ENCODE measurements around the gene MRPL42. TPM values are rescaled to one million over a fixed set of nuclear protein-coding genes. Genes with fewer than 3 reads are reported as not detected.

MRPL42 gene
- total RNA-seq, 1 experiment from 2014 or later = 121 TPM

- DNase-seq (ENCODE audit: low spot score) (no peak), ATAC-seq (no peak)
- ChIA-PET POLR2A (interaction anchor here (0.7 kb wide), 1 partner anchor 577 kb away, joined by 7 read pairs; no protein-coding TSS in a partner anchor), CTCF (interaction anchor here (0.9 to 6.1 kb wide), 5 partner anchors 21 to 577 kb away, joined by 3 to 53 read pairs (median 3); no protein-coding TSS in a partner anchor)
- TF ChIP-seq KAT7 (CRISPR knock-in tag; IDR thresholded peaks at IDR 0.05; ENCODE audit: borderline replicate concordance) = no peak
- TF ChIP-seq ZNF532 (CRISPR knock-in tag; IDR thresholded peaks at IDR 0.05; ENCODE audit: borderline replicate concordance) = no peak
- no peak for TF ChIP-seq NFE2L1 (CRISPR knock-in tag; IDR thresholded peaks at IDR 0.05)
- no peak for TF ChIP-seq ELF4 (CRISPR knock-in tag; IDR thresholded peaks at IDR 0.05; ENCODE audit: low read depth)
- TF ChIP-seq CTCF (IDR thresholded peaks at IDR 0.05) = no peak
- TF ChIP-seq RORB (CRISPR knock-in tag; IDR thresholded peaks at IDR 0.05) = no peak
- TF ChIP-seq, protein P1, sequence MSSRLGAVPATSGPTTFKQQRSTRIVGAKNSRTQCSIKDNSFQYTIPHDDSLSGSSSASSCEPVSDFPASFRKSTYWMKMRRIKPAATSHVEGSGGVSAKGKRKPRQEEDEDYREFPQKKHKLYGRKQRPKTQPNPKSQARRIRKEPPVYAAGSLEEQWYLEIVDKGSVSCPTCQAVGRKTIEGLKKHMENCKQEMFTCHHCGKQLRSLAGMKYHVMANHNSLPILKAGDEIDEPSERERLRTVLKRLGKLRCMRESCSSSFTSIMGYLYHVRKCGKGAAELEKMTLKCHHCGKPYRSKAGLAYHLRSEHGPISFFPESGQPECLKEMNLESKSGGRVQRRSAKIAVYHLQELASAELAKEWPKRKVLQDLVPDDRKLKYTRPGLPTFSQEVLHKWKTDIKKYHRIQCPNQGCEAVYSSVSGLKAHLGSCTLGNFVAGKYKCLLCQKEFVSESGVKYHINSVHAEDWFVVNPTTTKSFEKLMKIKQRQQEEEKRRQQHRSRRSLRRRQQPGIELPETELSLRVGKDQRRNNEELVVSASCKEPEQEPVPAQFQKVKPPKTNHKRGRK (CRISPR knock-in tag; IDR thresholded peaks at IDR 0.05; ENCODE audit: borderline replicate concordance) = no peak
- TF ChIP-seq ZNF423 (CRISPR knock-in tag; IDR thresholded peaks at IDR 0.05) = no peak
- TF ChIP-seq ZNF281 (CRISPR knock-in tag; IDR thresholded peaks at IDR 0.05) = no peak
- no peak for TF ChIP-seq GTF2I (CRISPR knock-in tag; conservative IDR thresholded peaks at IDR 0.05)
- TF ChIP-seq ZMAT4 (CRISPR knock-in tag; IDR thresholded peaks at IDR 0.05) = no peak
- no peak for TF ChIP-seq CDX4 (CRISPR knock-in tag; IDR thresholded peaks at IDR 0.05; ENCODE audit: borderline replicate concordance)
- TF ChIP-seq, protein P2, sequence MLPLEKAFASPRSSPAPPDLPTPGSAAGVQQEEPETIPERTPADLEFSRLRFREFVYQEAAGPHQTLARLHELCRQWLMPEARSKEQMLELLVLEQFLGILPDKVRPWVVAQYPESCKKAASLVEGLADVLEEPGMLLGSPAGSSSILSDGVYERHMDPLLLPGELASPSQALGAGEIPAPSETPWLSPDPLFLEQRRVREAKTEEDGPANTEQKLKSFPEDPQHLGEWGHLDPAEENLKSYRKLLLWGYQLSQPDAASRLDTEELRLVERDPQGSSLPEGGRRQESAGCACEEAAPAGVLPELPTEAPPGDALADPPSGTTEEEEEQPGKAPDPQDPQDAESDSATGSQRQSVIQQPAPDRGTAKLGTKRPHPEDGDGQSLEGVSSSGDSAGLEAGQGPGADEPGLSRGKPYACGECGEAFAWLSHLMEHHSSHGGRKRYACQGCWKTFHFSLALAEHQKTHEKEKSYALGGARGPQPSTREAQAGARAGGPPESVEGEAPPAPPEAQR (CRISPR knock-in tag; IDR thresholded peaks at IDR 0.05) = no peak
- no peak for TF ChIP-seq JAZF1 (CRISPR knock-in tag; IDR thresholded peaks at IDR 0.05)
- no peak for TF ChIP-seq NR2C2 (CRISPR knock-in tag; IDR thresholded peaks at IDR 0.05)
- TF ChIP-seq ZNF396 (CRISPR knock-in tag; IDR thresholded peaks at IDR 0.05; ENCODE audit: borderline replicate concordance) = no peak
- Mint-ChIP-seq H3K9me3 (peaks cover 2% of the 10 kb centered on the region), H3K4me1 (peaks cover 16% of the 10 kb centered on the region), H3K27me3 (ENCODE audit: low read depth) (no peaks in the 10 kb centered on the region), H3K4me3 (no peak overlapping the region), H3K27ac (no peak overlapping the region), H3K36me3 (no peaks in the 10 kb centered on the region)
Observed at GRCh38 chr12:93524386-93525133, 57.2 kb downstream of the MRPL42 start.
